ENCODE results near the gene FAM98B.

Gene FAM98B

DNA sequence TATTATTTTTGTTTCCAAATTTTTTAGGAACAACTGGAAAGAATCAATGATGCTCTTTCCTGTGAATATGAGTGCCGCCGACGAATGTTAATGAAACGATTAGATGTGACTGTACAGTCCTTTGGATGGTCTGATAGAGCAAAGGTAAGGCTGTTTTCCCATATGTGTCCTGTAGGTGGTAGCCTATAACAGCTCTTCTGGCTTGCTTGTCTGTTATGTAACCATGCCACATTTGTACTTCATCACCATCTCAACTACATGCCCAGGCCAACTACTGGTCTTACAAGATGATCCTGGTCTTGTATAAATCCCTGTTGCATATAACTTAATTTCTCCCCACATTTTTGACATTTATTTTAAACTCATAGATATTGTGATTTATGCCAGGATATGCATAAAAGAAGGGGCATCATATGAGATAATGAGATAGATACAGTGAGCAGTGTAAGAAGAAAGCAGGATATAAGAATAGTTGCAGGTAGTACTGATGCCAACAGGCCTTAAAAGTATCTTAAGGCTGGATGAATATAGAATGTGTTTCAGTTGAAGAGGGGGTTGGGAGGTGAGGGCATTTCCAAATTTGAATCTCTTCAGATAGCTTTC is 20.3 kb downstream of the FAM98B start:
- no peak overlapping the region for H3K4me3 ChIP-seq (ENCODE audit: control insufficient read depth in 1 of 7, extremely low read depth in 1 of 7, insufficient read depth in 4 of 7, low read depth in 2 of 7, low read length in 6 of 7)
- H3K4me1 ChIP-seq (ENCODE audit: control extremely low read depth in 1 of 4, control insufficient read depth in 4 of 4, insufficient read depth in 4 of 4, low read length in 3 of 4), result no peaks in the 10 kb centered on the region
- WGBS (ENCODE audit: insufficient coverage), result 83% methylated on average over 4 of the region's 4 CpGs
- ChIA-PET CTCF (interaction anchor here (0.6 to 4.9 kb wide), 15 partner anchors 9 to 233 kb away, joined by 3 to 44 read pairs (median 5); no protein-coding TSS in a partner anchor), POLR2A (no interaction called here)
- H3K27ac ChIP-seq (ENCODE audit: insufficient read depth in 1 of 2, low read depth in 1 of 2, low read length in 2 of 2, poor library complexity in 1 of 2, severe bottlenecking in 2 of 2), result no peak overlapping the region
- H3K36me3 ChIP-seq (ENCODE audit: control insufficient read depth in 4 of 4, insufficient read depth in 4 of 4, low read length in 3 of 4), result peaks cover 8 to 39% (median 27%) of the 10 kb centered on the region in 4 experiments
- DNase-seq, result peak; percentile 67 to 83 (median 82)
- H3K27me3 ChIP-seq (replicated peaks in 2 of 5; ENCODE audit: control insufficient read depth in 4 of 5, insufficient read depth in 5 of 5, low read length in 4 of 5), result no peaks in the 10 kb centered on the region
- no peaks in the 10 kb centered on the region for H3K9me3 ChIP-seq (ENCODE audit: control extremely low read depth in 1 of 5, control insufficient read depth in 4 of 5, insufficient read depth in 2 of 5, low read depth in 1 of 5, low read length in 4 of 5)

- 94% methylated on average over 2 of the region's 2 CpGs for WGBS (ENCODE audit: insufficient coverage)
- H3K27me3 ChIP-seq (replicated peaks in 2 of 5; ENCODE audit: control insufficient read depth in 4 of 5, insufficient read depth in 5 of 5, low read length in 4 of 5), result no peaks in the 10 kb centered on the region
- H3K27ac ChIP-seq (ENCODE audit: insufficient read depth in 1 of 2, low read depth in 1 of 2, low read length in 2 of 2, poor library complexity in 1 of 2, severe bottlenecking in 2 of 2), result no peak overlapping the region
- no peaks in the 10 kb centered on the region for H3K9me3 ChIP-seq (ENCODE audit: control extremely low read depth in 1 of 5, control insufficient read depth in 4 of 5, insufficient read depth in 2 of 5, low read depth in 1 of 5, low read length in 4 of 5)
- CTCF ChIA-PET, result interaction anchor here (0.7 to 4.9 kb wide), 10 partner anchors 10 to 232 kb away, joined by 3 to 44 read pairs (median 6); no protein-coding TSS in a partner anchor
- peaks cover 0 to 5% (median 2%) of the 10 kb centered on the region in 4 experiments for H3K4me1 ChIP-seq (ENCODE audit: control extremely low read depth in 1 of 4, control insufficient read depth in 4 of 4, insufficient read depth in 4 of 4, low read length in 3 of 4)
- DNase-seq, result no peak
- POLR2A ChIA-PET, result no interaction called here
- peaks cover 6 to 36% (median 25%) of the 10 kb centered on the region in 4 experiments for H3K36me3 ChIP-seq (ENCODE audit: control insufficient read depth in 4 of 4, insufficient read depth in 4 of 4, low read length in 3 of 4)
- H3K4me3 ChIP-seq (ENCODE audit: control insufficient read depth in 1 of 7, extremely low read depth in 1 of 7, insufficient read depth in 4 of 7, low read depth in 2 of 7, low read length in 6 of 7), result no peak overlapping the region
These were observed 21.4 kb downstream of the FAM98B start for GRCh38 chr15:38475361-38475760.

DNA sequence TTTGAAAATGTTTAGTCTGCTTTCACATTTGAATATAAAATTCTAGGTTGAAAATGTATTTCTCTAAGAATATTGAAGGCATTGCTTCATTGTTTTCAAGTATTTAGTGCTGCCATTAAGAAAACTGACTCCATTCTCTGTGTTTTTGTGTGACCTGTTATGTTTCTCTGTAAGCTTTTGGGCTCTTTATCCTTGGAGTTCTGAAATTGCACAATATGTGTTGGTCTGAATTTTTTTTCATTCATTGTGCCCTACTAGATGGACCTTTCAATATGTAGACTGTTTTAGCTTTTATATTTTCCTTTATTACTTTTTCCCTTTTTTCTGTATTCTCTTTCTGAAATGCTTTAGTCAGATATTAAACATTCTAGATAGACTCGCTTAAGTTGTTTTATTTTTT is 22.2 kb downstream of the FAM98B start:
- Histone ChIP-seq H3K36me3 (ENCODE audit: control insufficient read depth in 4 of 4, insufficient read depth in 4 of 4, low read length in 3 of 4) (peaks cover 8 to 36% (median 22%) of the 10 kb centered on the region in 4 experiments), H3K27me3 (replicated peaks in 2 of 5; ENCODE audit: control insufficient read depth in 4 of 5, insufficient read depth in 5 of 5, low read length in 4 of 5) (no peaks in the 10 kb centered on the region), H3K9me3 (ENCODE audit: control extremely low read depth in 1 of 5, control insufficient read depth in 4 of 5, insufficient read depth in 2 of 5, low read depth in 1 of 5, low read length in 4 of 5) (no peaks in the 10 kb centered on the region), H3K27ac (ENCODE audit: insufficient read depth in 1 of 2, low read depth in 1 of 2, low read length in 2 of 2, poor library complexity in 1 of 2, severe bottlenecking in 2 of 2) (no peak overlapping the region), H3K4me1 (ENCODE audit: control extremely low read depth in 1 of 4, control insufficient read depth in 4 of 4, insufficient read depth in 4 of 4, low read length in 3 of 4) (peaks cover 0 to 7% (median 3%) of the 10 kb centered on the region in 4 experiments), H3K4me3 (ENCODE audit: control insufficient read depth in 1 of 7, extremely low read depth in 1 of 7, insufficient read depth in 4 of 7, low read depth in 2 of 7, low read length in 6 of 7) (no peak overlapping the region)
- ChIA-PET POLR2A (no interaction called here), CTCF (interaction anchor here (0.6 to 4.9 kb wide), 7 partner anchors 8 to 222 kb away, joined by 3 to 44 read pairs (median 7); partner anchors contain the start of gene RASGRP1)
- no CpG with 5 or more reads among the region's 1 CpG for WGBS (ENCODE audit: insufficient coverage)
- DNase-seq, result no peak

GRCh38 chr15:38477637-38478036 is 23.7 kb downstream of the FAM98B start:
- H3K27me3 ChIP-seq (replicated peaks in 2 of 5; ENCODE audit: control insufficient read depth in 4 of 5, insufficient read depth in 5 of 5, low read length in 4 of 5), result no peaks in the 10 kb centered on the region
- H3K4me1 ChIP-seq (ENCODE audit: control extremely low read depth in 1 of 4, control insufficient read depth in 4 of 4, insufficient read depth in 4 of 4, low read length in 3 of 4), result peaks cover 0 to 11% (median 5%) of the 10 kb centered on the region in 4 experiments
- ChIA-PET POLR2A (no interaction called here), CTCF (interaction anchor here (1.3 to 4.9 kb wide), 7 partner anchors 10 to 220 kb away, joined by 3 to 44 read pairs (median 4); no protein-coding TSS in a partner anchor)
- no peak overlapping the region for H3K4me3 ChIP-seq (ENCODE audit: control insufficient read depth in 1 of 7, extremely low read depth in 1 of 7, insufficient read depth in 4 of 7, low read depth in 2 of 7, low read length in 6 of 7)
- H3K27ac ChIP-seq (ENCODE audit: insufficient read depth in 1 of 2, low read depth in 1 of 2, low read length in 2 of 2, poor library complexity in 1 of 2, severe bottlenecking in 2 of 2), result no peak overlapping the region
- no peak for DNase-seq
- 100% methylated on average over 4 of the region's 4 CpGs for WGBS (ENCODE audit: insufficient coverage)
- H3K9me3 ChIP-seq (ENCODE audit: control extremely low read depth in 1 of 5, control insufficient read depth in 4 of 5, insufficient read depth in 2 of 5, low read depth in 1 of 5, low read length in 4 of 5), result no peaks in the 10 kb centered on the region
- peaks cover 14 to 40% (median 26%) of the 10 kb centered on the region in 4 experiments for H3K36me3 ChIP-seq (ENCODE audit: control insufficient read depth in 4 of 4, insufficient read depth in 4 of 4, low read length in 3 of 4)

GRCh38 chr15:38479266-38479665 is 25.3 kb downstream of the FAM98B start:
- CTCF ChIA-PET, result interaction anchor here (1.0 kb wide), 1 partner anchor 227 kb away, joined by 3 read pairs; no protein-coding TSS in a partner anchor
- H3K9me3 ChIP-seq (ENCODE audit: control extremely low read depth in 1 of 5, control insufficient read depth in 4 of 5, insufficient read depth in 2 of 5, low read depth in 1 of 5, low read length in 4 of 5), result no peaks in the 10 kb centered on the region
- H3K27ac ChIP-seq (ENCODE audit: insufficient read depth in 1 of 2, low read depth in 1 of 2, low read length in 2 of 2, poor library complexity in 1 of 2, severe bottlenecking in 2 of 2), result peak overlapping the region in 1 of 2 experiments; percentile 61
- POLR2A ChIA-PET, result no interaction called here
- H3K27me3 ChIP-seq (replicated peaks in 2 of 5; ENCODE audit: control insufficient read depth in 4 of 5, insufficient read depth in 5 of 5, low read length in 4 of 5), result no peaks in the 10 kb centered on the region
- H3K4me1 ChIP-seq (ENCODE audit: control extremely low read depth in 1 of 4, control insufficient read depth in 4 of 4, insufficient read depth in 4 of 4, low read length in 3 of 4), result peaks cover 0 to 12% (median 5%) of the 10 kb centered on the region in 4 experiments
- H3K36me3 ChIP-seq (ENCODE audit: control insufficient read depth in 4 of 4, insufficient read depth in 4 of 4, low read length in 3 of 4), result peaks cover 14 to 40% (median 25%) of the 10 kb centered on the region in 4 experiments
- H3K4me3 ChIP-seq (ENCODE audit: control insufficient read depth in 1 of 7, extremely low read depth in 1 of 7, insufficient read depth in 4 of 7, low read depth in 2 of 7, low read length in 6 of 7), result no peak overlapping the region
- no peak for DNase-seq

DNA sequence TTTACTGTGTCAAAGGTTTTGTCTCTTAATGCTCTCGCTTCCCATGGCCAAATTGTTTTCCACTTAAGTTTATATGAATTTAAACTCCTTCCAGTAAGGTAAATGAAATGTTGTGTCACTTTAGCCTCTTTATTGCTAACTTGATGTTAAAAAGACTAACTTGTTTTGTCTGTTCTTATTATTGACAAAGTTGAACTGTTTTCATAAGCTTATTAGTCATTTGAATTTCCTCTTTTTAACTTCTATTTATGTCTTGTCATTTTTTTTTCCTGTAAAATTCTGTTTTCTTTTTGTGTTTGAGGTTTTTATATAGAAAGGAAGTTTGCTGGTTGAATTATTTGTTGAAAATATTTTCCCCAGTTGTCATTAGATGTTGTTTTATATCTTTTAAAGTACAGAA is 25.8 kb downstream of the FAM98B start:
- Histone ChIP-seq H3K36me3 (ENCODE audit: control insufficient read depth in 4 of 4, insufficient read depth in 4 of 4, low read length in 3 of 4) (peaks cover 11 to 36% (median 22%) of the 10 kb centered on the region in 4 experiments), H3K27me3 (replicated peaks in 2 of 5; ENCODE audit: control insufficient read depth in 4 of 5, insufficient read depth in 5 of 5, low read length in 4 of 5) (no peaks in the 10 kb centered on the region), H3K9me3 (ENCODE audit: control extremely low read depth in 1 of 5, control insufficient read depth in 4 of 5, insufficient read depth in 2 of 5, low read depth in 1 of 5, low read length in 4 of 5) (no peaks in the 10 kb centered on the region), H3K27ac (ENCODE audit: insufficient read depth in 1 of 2, low read depth in 1 of 2, low read length in 2 of 2, poor library complexity in 1 of 2, severe bottlenecking in 2 of 2) (peak overlapping the region; percentile 43 to 61), H3K4me3 (ENCODE audit: control insufficient read depth in 1 of 7, extremely low read depth in 1 of 7, insufficient read depth in 4 of 7, low read depth in 2 of 7, low read length in 6 of 7) (no peak overlapping the region), H3K4me1 (ENCODE audit: control extremely low read depth in 1 of 4, control insufficient read depth in 4 of 4, insufficient read depth in 4 of 4, low read length in 3 of 4) (peaks cover 0 to 12% (median 5%) of the 10 kb centered on the region in 4 experiments)
- POLR2A ChIA-PET, result no interaction called here
- no CpG with 5 or more reads among the region's 1 CpG for WGBS (ENCODE audit: insufficient coverage)
- CTCF ChIA-PET, result no interaction called here
- peak in 1 of 3 donors; percentile 19 for DNase-seq

- peaks cover 0 to 12% (median 5%) of the 10 kb centered on the region in 4 experiments for H3K4me1 ChIP-seq (ENCODE audit: control extremely low read depth in 1 of 4, control insufficient read depth in 4 of 4, insufficient read depth in 4 of 4, low read length in 3 of 4)
- no peak for DNase-seq
- 90% methylated on average over 3 of the region's 5 CpGs for WGBS (ENCODE audit: insufficient coverage)
- H3K27me3 ChIP-seq (replicated peaks in 2 of 5; ENCODE audit: control insufficient read depth in 4 of 5, insufficient read depth in 5 of 5, low read length in 4 of 5), result no peaks in the 10 kb centered on the region
- H3K9me3 ChIP-seq (ENCODE audit: control extremely low read depth in 1 of 5, control insufficient read depth in 4 of 5, insufficient read depth in 2 of 5, low read depth in 1 of 5, low read length in 4 of 5), result no peaks in the 10 kb centered on the region
- H3K27ac ChIP-seq (ENCODE audit: insufficient read depth in 1 of 2, low read depth in 1 of 2, low read length in 2 of 2, poor library complexity in 1 of 2, severe bottlenecking in 2 of 2), result no peak overlapping the region
- peaks cover 11 to 34% (median 16%) of the 10 kb centered on the region in 4 experiments for H3K36me3 ChIP-seq (ENCODE audit: control insufficient read depth in 4 of 4, insufficient read depth in 4 of 4, low read length in 3 of 4)
- POLR2A ChIA-PET, result no interaction called here
- H3K4me3 ChIP-seq (ENCODE audit: control insufficient read depth in 1 of 7, extremely low read depth in 1 of 7, insufficient read depth in 4 of 7, low read depth in 2 of 7, low read length in 6 of 7), result no peak overlapping the region
- CTCF ChIA-PET, result interaction anchor here (0.8 to 1.0 kb wide), 2 partner anchors 8 to 201 kb away, joined by 3 to 4 read pairs; no protein-coding TSS in a partner anchor
These were observed 27.2 kb downstream of the FAM98B start for GRCh38 chr15:38481113-38481512.

Data from common myeloid progenitor, CD34-positive (primary cell).